ENCODE data around the gene JAKMIP1. TPM values are rescaled to one million over a fixed set of nuclear protein-coding genes. Genes with fewer than 3 reads are reported as not detected.

JAKMIP1 gene
- total RNA-seq, 2 experiments from 2014 or later = 2.0 to 2.1 TPM

DNA sequence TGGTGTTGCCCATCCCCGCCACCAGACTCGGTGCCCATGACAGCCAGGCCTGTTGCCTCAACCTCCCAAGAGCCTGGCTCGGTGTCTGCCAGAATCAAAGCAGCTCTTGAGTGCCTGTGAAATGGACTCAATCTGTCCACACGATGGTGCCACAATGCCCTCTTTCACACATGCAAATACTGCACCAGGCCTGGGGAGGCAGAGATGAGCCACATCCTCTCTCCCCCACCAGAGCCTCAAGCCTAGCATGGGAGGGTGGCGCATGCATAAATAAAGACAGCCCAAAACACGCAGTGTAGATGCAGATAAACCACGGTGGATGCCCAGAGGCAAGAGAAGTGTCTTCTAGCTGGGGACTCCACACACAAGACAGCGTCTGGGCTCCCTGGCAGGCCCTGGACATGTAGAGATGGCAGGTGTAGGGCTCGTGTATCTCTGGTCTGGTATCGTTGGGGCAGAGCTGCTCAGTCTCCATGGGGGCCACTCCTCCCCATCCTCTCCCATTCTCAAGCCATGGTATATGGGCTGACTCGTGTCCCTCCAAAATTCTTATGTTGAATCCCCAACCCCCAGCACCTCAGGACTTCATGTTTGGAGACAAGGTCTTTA is 65.6 kb downstream of the JAKMIP1 start:
- ChIA-PET CTCF (interaction anchor here (0.6 to 1.3 kb wide), 5 partner anchors 38 to 193 kb away, joined by 3 to 4 read pairs (median 4); no protein-coding TSS in a partner anchor), POLR2A (no interaction called here)
- DNase-seq (peak in 12 of 14 experiments; percentile 12 to 77 (median 28)), ATAC-seq (ENCODE audit: poor library complexity) (peak; percentile 58)
- Mint-ChIP-seq H3K36me3 (ENCODE audit: low read depth) (no peaks in the 10 kb centered on the region), H3K4me3 (no peak overlapping the region), H3K27ac (no peak overlapping the region), H3K27me3 (no peaks in the 10 kb centered on the region), H3K9me3 (no peaks in the 10 kb centered on the region), H3K4me1 (ENCODE audit: low read depth) (peaks cover 7% of the 10 kb centered on the region)
- intact Hi-C loops (cut with DNase I, micrococcal nuclease) = no loop called here
- TF ChIP-seq, protein P1, sequence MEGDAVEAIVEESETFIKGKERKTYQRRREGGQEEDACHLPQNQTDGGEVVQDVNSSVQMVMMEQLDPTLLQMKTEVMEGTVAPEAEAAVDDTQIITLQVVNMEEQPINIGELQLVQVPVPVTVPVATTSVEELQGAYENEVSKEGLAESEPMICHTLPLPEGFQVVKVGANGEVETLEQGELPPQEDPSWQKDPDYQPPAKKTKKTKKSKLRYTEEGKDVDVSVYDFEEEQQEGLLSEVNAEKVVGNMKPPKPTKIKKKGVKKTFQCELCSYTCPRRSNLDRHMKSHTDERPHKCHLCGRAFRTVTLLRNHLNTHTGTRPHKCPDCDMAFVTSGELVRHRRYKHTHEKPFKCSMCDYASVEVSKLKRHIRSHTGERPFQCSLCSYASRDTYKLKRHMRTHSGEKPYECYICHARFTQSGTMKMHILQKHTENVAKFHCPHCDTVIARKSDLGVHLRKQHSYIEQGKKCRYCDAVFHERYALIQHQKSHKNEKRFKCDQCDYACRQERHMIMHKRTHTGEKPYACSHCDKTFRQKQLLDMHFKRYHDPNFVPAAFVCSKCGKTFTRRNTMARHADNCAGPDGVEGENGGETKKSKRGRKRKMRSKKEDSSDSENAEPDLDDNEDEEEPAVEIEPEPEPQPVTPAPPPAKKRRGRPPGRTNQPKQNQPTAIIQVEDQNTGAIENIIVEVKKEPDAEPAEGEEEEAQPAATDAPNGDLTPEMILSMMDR (IDR thresholded peaks at IDR 0.05) = no peak
- no peaks in the 10 kb centered on the region for H3K9me3 ChIP-seq (ENCODE audit: control insufficient read depth in 1 of 2, insufficient read depth in 1 of 2, low read length in 2 of 2)
- no peaks in the 10 kb centered on the region for H3K36me3 ChIP-seq (ENCODE audit: insufficient read depth, low read length)
- no peaks in the 10 kb centered on the region for H3K27me3 ChIP-seq (ENCODE audit: control insufficient read depth in 1 of 2, insufficient read depth in 2 of 2, low read length in 2 of 2)
- H3K27ac ChIP-seq (ENCODE audit: low read depth in 1 of 2, low read length in 2 of 2) = no peak overlapping the region
- peaks cover 8% of the 10 kb centered on the region for H3K4me1 ChIP-seq (ENCODE audit: insufficient read depth, low read length)
- no peak overlapping the region for H3K4me3 ChIP-seq (ENCODE audit: low read length)

DNA sequence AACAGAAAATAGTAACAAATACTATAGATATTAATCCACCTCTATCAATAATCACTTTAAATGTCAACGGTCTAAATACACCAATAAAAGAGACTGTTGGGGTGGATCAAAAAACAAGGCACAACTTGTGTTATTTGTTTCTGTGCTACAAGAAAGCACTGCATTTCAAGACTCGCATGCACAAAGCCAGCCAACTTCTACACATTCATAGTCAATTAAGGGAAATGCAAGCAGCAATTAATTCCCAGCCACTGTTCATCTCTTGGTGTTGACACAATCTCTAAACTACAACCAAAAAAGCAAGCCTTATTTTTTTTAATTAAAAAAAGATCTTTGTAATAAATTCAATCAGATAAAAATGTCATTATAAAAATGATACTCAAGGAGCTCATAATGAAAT is 67.6 kb downstream of the JAKMIP1 start:
- Histone ChIP-seq H3K9me3 (ENCODE audit: control insufficient read depth in 1 of 2, insufficient read depth in 1 of 2, low read length in 2 of 2) (no peaks in the 10 kb centered on the region), H3K4me3 (ENCODE audit: low read length) (no peak overlapping the region), H3K27ac (ENCODE audit: low read depth in 1 of 2, low read length in 2 of 2) (no peak overlapping the region), H3K4me1 (ENCODE audit: insufficient read depth, low read length) (peaks cover 8% of the 10 kb centered on the region), H3K27me3 (ENCODE audit: control insufficient read depth in 1 of 2, insufficient read depth in 2 of 2, low read length in 2 of 2) (no peaks in the 10 kb centered on the region), H3K36me3 (ENCODE audit: insufficient read depth, low read length) (no peaks in the 10 kb centered on the region)
- no peaks in the 10 kb centered on the region for H3K27me3 Mint-ChIP-seq
- ChIA-PET POLR2A (no interaction called here), CTCF (no interaction called here)
- ATAC-seq (ENCODE audit: poor library complexity) (no peak), DNase-seq (no peak)
- TF ChIP-seq, protein P1 (IDR thresholded peaks at IDR 0.05) = no peak
- H3K4me1 Mint-ChIP-seq (ENCODE audit: low read depth) = peaks cover 7% of the 10 kb centered on the region
- intact Hi-C loops (cut with DNase I, micrococcal nuclease) = no loop called here
- H3K9me3 Mint-ChIP-seq = no peaks in the 10 kb centered on the region
- H3K4me3 Mint-ChIP-seq = no peak overlapping the region
- H3K27ac Mint-ChIP-seq = no peak overlapping the region
- no peaks in the 10 kb centered on the region for H3K36me3 Mint-ChIP-seq (ENCODE audit: low read depth)

GRCh38 chr4:6128221-6128850 is 72.0 kb downstream of the JAKMIP1 start:
- H3K36me3 ChIP-seq (ENCODE audit: insufficient read depth, low read length) = no peaks in the 10 kb centered on the region
- no peak overlapping the region for H3K4me3 ChIP-seq (ENCODE audit: low read length)
- no peaks in the 10 kb centered on the region for H3K9me3 Mint-ChIP-seq
- TF ChIP-seq, protein P1 (IDR thresholded peaks at IDR 0.05) = no peak
- H3K27ac ChIP-seq (ENCODE audit: low read depth in 1 of 2, low read length in 2 of 2) = no peak overlapping the region
- no peaks in the 10 kb centered on the region for H3K27me3 Mint-ChIP-seq
- H3K4me1 ChIP-seq (ENCODE audit: insufficient read depth, low read length) = no peaks in the 10 kb centered on the region
- H3K27me3 ChIP-seq (ENCODE audit: control insufficient read depth in 1 of 2, insufficient read depth in 2 of 2, low read length in 2 of 2) = no peaks in the 10 kb centered on the region
- no peaks in the 10 kb centered on the region for H3K36me3 Mint-ChIP-seq (ENCODE audit: low read depth)
- ATAC-seq (ENCODE audit: poor library complexity) (no peak), DNase-seq (no peak)
- H3K4me3 Mint-ChIP-seq = no peak overlapping the region
- H3K4me1 Mint-ChIP-seq (ENCODE audit: low read depth) = no peaks in the 10 kb centered on the region
- no peak overlapping the region for H3K27ac Mint-ChIP-seq
- peaks cover 0 to 5% of the 10 kb centered on the region in 2 experiments for H3K9me3 ChIP-seq (ENCODE audit: control insufficient read depth in 1 of 2, insufficient read depth in 1 of 2, low read length in 2 of 2)
- ChIA-PET POLR2A (no interaction called here), CTCF (no interaction called here)
- intact Hi-C loops (cut with DNase I, micrococcal nuclease) = no loop called here
